ENCODE data around the gene GPI.

- no peak for TF ChIP-seq CTCF (IDR thresholded peaks at IDR 0.05; ENCODE audit: low read depth, low read length)
- TF ChIP-seq EZH2phosphoT487 (IDR thresholded peaks at IDR 0.05; ENCODE audit: low read depth) = no peak
Observed at GRCh38 chr19:34365463-34366401, 736 bp downstream of the GPI start.

Data from OCI-LY3 (cell line).